ENCODE data around the gene B3GNT2. TPM values are rescaled to one million over a fixed set of nuclear protein-coding genes. Genes with fewer than 3 reads are reported as not detected.
"Not testable (repeated sequence)": the region's sequence is repeated elsewhere in the genome, so short reads cannot be mapped to it uniquely, and the experiment has no call there.

B3GNT2 gene
- total RNA-seq, 1 donor from 2014 or later = 14.9 TPM

DNA sequence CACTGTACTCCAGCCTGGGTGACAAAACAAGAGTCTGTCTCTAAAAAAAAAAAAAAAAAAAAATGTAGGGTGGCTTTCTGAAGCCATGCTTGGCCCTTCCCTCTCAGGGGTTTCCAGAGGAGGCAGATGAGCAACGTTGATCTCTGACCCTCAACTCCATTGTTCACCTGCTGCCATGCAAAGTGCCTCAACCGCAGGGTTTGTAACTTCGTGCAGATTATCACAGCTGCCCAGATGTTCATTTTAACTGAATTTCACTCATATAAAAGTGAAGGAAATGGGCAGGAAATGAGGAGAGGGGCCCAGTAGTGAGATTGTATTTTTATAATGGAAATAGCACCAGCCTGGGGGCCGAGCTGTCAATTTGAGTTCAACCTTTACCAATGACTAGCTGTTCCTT lies 14.9 kb upstream of the B3GNT2 start:
- intact Hi-C loops (cut with DNase I) = no loop called here
- no peak for ATAC-seq
- DNase-seq (ENCODE audit: missing footprints) = no peak

DNA sequence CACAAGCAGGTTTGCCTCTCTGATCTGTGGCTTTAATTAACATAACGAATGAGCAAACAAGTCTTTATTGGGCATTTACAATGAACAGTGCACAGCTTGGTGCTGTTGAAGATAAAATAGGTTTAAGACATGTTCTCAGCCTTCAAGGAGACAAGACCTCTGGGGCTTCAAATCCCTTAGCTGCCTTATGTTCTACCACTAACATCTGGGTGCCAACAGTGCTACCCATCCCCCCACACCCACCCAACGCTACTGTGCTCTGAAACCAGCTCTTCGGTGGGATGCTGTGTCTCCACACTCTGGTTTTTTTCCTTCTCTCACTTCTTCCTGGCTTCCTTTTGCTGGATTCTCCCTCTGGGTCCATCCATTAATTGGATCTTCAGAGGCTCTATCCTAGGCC lies 14.1 kb upstream of the B3GNT2 start:
- DNase-seq (ENCODE audit: missing footprints) (no peak), ATAC-seq (no peak)
- intact Hi-C loops (cut with DNase I) = no loop called here

DNA sequence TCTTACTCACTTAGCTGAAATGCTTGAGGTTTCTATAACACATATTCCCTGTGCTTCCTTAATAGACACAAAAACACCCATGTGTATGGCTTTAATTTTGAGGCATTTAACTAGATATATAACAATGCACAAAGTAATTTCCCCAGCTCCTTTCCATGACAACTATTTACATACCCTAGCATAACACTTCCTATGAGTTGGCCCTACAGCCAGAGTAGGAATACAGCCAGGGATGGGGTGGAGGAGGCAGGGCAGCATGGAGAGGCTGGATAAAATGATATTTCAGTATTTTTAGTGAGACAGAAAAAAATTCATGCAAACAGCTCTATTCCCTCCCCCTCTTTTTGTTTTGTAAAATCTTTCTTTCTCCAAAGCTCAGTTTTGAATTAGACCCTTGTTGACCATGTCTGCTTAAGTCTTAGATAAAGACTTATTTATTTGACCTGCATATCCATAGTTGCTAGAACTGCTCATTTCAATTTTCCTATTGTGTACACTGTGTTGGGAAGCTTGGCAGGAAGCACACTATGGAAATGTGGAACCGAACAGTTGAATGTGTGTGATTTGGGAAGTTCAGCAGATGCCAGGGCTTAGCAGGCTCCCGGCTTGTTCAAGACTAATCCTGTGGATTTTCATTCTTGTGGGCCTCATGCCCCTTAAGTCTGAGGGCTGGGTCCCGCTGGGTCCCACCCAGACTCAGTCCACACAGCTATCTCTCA lies 11.2 kb upstream of the B3GNT2 start:
- no peak for ATAC-seq

DNA sequence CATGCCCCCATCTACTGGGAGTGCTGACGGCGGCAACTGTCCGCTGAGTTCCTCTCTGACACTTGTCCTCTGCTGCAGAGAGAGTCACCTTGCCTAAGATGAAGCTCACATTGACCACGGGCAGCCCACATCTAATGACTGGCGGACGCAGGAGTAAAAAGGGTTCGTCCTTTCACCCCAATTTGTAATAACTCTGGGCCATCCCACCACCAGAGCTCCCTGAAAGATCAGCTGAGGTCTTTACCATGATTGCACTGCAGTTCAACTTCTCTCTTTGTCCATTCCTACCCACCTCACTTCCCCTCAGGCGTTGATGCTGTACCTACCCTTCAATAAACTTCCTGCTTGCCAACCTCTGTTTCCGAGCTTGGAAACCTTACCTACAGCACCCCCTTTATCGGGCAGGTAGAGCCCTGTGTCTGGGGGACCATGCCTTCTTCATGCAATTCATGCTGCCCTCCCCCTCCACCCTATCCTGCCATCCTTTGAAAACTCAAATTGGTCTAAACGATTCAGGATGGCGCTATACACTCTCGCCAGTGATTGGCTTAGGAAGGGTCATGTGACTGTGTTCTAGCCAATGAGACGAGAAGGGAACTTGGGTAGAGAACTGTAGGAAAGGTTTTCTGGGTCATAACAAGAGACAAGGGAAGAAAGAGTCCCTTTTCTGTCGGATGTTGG lies 10.3 kb upstream of the B3GNT2 start:
- DNase-seq (ENCODE audit: missing footprints) (no peak), ATAC-seq (no peak)
- intact Hi-C loops (cut with DNase I) = loop anchor here (5.0 kb wide), 1 partner anchor 33 kb away; no protein-coding TSS in a partner anchor

More for the DNA sequence above, 11.2 kb upstream of the B3GNT2 start:
- DNase-seq (ENCODE audit: missing footprints) = no peak
- intact Hi-C loops (cut with DNase I) = loop anchor here (5.0 kb wide), 1 partner anchor 32 kb away; no protein-coding TSS in a partner anchor

DNA sequence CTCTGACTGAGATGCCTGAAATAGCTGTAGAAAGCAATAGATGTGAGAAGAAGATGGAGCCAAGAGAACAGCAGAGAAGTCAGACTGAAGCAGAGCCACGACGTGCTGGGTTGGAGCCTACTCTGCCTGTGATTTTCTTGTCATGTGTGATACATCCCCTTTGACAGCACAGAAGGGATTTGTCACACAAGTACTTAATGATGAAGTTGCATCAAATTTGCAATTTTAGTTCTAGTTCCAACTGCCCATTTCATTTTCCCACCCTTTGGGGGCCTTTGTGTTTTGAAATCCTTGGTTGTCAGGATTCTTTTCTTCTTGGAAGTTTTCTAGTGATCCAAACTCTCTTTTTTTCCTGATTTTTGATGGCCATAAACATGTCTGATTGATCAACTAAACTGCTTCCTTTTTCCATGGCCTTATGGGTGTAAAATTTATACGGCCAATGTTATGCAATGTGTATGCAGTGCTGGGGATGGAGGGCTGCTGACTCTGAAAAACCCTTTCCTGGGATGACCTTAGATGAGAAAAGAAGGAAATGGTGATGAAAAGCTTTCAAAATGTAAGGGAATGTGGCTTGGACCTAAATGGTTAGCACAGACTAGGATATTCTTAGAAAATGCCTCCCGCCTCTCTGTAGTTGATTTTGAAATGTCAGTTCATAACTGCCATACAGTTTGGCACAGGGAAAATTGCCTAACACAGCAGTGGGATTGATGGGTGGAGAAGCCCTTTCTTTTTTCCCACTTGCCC lies 9.6 kb upstream of the B3GNT2 start:
- intact Hi-C loops (cut with DNase I) = loop anchor here (5.0 kb wide), 1 partner anchor 34 kb away; no protein-coding TSS in a partner anchor

DNA sequence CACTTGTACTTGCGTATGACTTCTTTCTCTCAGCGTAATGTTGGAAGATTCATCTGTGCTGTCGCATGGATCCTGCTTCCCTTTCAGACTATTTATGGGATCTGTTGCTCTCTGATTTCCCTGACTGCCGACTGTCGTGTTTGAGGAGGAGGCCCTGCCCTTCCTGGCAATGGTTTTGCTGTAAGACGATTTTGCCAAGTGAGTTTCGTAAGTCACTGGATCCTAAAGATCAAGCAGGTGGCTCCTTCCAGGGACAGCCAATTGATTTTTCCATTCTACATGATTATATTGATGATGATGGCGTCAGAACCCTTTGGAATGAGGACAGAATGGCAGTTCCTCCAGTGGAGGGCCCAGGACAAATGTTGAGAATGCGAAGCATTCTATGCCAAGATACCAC lies 8.7 kb upstream of the B3GNT2 start:
- DNase-seq (ENCODE audit: missing footprints) (no peak), ATAC-seq (no peak)
- intact Hi-C loops (cut with DNase I) = loop anchor here (5.0 kb wide), 1 partner anchor 35 kb away; no protein-coding TSS in a partner anchor

More for the DNA sequence above, 9.6 kb upstream of the B3GNT2 start:
- ATAC-seq (peak; percentile 40), DNase-seq (ENCODE audit: missing footprints) (no peak)

DNA sequence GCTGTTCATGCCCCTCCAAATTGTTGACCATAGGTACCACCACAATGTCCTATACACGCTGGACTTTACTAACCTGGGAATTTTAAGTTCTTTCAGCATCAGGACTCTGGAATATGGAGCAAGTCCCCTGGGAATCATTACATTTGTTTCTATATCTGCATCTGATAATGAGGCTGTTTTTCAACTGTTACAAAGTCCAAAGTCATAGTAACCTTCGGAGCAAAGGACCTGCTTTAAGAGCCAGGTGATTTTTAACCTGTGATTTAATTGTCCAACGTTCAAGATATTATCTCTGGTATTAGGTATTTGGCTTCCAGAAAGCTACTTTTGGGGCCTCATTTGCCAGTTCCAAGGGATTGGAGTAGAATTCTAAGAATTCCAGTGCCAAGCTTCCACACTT lies 7.5 kb upstream of the B3GNT2 start:
- no peak for ATAC-seq
- intact Hi-C loops (cut with DNase I) = loop anchor here (5.0 kb wide), 1 partner anchor 36 kb away; no protein-coding TSS in a partner anchor

DNA sequence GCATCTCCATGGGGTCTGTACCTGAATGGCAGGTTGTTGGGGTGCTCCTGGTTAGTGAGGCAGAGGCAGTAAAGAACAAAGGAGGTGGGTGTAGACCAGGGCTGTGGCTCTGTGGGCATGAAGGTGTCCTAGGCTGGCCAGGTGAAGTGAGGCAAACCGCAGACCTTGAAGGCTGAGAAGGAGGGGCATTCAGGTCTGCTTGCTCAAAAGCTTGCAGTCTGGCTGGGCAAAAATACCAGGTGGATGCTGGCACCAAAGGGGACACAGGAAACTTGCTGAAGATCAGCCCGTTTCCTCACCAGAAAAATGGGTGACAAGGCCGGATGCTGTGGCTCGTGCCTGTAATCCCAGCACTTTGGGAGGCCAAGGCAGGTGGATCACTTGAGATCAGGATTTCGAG lies 6.7 kb upstream of the B3GNT2 start:
- DNase-seq (ENCODE audit: missing footprints) = no peak
- no peak for ATAC-seq
- intact Hi-C loops (cut with DNase I) = loop anchor here (5.0 kb wide), 1 partner anchor 37 kb away; no protein-coding TSS in a partner anchor

More for the DNA sequence above, 7.5 kb upstream of the B3GNT2 start:
- no peak for DNase-seq (ENCODE audit: missing footprints)

DNA sequence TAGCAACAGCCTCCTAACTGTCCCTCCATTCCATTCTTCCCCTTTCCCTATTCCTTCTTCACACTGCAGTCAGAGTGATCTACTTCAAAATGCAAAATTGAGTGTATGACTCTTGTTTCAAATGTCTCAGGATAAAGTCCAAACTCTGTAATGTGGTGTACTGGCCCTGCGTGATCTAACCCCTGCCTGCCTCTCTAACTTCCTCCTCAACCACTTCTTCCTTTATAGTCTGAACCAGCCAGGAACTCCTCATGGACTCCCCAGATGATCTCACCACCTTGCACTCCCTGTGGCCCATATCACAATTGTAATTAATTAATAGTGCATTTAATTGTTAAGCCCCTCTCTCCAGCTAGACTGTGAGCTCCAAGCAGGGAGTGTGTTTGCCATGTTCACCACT lies 3.1 kb upstream of the B3GNT2 start:
- DNase-seq (ENCODE audit: missing footprints) (no peak), ATAC-seq (no peak)
- intact Hi-C loops (cut with DNase I) = no loop called here

DNA sequence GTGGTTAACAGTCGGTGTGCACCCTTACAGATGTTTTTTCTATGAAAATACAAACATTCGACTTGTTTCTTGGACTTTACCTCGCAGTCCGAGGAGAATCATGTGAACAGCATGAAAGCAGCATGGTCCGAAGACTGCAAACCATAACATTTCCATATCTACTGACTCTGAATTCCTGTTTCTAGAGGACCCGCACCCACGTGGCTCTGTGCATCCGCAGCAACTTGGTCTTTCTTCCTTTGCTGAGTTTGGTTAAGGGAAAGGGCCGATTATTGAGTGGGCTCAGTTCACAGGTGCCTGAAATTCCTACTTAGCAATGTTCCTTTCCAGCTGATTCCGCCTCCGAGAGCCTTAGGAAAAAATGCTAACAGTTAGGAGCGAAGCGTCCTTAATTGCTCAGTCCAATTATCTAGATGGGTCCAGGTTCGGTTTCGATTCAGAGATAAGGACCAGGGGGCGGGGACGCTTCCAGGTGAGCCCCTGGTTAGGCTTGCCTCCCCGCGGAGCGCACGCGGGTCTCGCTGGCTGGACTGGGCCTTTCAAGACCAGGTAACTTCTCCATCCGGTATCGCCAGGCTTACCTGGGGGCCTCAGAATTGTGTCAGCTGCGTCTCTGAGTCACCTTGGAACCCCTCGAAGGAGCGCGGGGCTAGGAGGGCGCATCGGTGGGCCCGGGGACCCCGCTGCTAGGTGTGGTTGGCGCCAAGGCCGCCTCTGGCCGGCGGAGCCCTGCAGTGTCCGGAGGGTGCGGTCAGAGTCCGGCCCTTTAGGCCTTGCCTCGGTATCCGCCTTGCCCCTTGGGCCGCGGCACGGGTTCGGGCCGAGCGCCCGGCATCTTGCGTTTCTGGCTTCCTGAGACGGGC lies 1.1 kb upstream of the B3GNT2 start:
- intact Hi-C loops (cut with DNase I) = loop anchor here (5.0 kb wide), 4 partner anchors 148 to 277 kb away; no protein-coding TSS in a partner anchor
- peak; percentile 24 for ATAC-seq
- no peak for DNase-seq (ENCODE audit: missing footprints)

DNA sequence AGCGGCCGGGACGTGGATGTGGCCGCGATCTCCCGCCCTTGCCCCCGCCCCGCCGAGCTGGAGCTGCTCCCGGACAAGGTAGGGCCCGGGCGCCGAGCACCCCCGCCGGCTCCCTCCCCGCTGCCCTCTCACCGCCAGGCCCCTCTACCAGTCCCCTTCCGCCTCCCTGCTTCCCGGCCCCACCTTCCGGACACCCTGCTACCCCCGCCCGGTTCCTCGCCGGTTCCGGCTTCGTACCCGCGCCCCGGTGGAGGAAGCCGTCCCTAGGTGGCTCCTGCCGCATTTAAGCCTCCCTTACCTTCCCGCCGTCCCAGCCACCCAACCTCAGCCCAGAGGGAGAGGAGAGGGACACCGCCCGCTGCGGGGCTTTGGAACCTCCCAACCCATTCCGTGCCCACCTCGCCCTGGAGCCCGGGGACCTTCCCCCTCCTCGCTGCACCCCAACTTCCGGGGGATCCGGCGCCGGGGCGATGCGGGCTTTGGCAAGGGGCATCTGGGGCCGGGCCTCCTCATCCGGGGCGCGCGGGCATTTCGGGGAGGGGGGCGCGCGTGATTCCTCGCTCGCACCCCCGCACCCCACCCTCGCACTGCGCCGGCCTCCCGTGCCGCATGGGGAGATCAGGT lies 475 bp downstream of the B3GNT2 start:
- intact Hi-C loops (cut with DNase I) = loop anchor here (2.0 to 5.0 kb wide), 5 partner anchors 96 to 279 kb away; no protein-coding TSS in a partner anchor
- peak; percentile 56 for ATAC-seq
- DNase-seq (ENCODE audit: missing footprints) = peak; percentile 83

DNA sequence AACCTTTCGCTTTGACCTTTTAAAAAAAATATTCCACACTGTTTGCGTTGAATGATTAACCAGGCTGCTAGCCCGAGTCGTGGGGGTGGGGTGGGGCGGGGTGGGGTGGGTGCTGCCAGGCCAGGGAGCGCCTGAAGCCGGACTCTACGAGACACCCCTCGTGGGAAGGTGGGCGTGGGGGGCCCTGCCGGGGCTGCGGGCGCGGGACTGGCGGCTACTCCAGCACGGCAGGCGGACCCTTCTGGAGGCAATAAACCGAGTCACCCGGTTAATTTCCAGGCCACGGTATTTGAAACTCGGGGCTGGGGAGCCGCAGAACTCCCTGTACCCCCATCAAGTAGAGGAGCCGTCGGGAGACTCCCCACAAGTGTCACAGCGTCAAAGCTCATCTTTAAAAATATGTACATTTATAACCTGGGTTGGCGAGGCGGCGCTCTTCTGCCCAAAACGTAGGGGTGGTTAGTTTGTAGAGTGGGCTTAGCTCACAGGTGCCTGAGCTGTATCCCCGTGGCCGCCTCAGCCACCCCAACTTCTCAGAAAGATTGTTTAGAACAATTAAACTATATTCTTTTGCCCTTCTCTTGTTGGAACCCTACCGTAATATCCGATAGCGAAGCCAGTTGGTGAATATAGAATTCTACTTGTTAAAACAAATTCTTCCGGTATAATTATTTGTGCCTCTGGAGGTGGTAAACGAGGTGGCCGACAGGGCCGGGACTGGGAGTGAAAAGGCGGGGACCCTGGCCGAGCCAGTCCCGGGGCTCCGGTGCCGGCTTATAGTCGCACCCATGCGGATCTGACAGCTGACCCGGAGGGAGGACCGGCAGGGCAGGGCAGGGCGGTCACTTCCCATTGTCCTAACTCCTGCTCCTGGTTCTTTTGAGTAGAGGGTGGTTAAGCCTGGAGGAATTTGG lies 1.4 kb downstream of the B3GNT2 start:
- intact Hi-C loops (cut with DNase I) = loop anchor here (2.0 to 5.0 kb wide), 5 partner anchors 96 to 280 kb away; no protein-coding TSS in a partner anchor
- DNase-seq (ENCODE audit: missing footprints) (peak; percentile 79), ATAC-seq (peak; percentile 40)

DNA sequence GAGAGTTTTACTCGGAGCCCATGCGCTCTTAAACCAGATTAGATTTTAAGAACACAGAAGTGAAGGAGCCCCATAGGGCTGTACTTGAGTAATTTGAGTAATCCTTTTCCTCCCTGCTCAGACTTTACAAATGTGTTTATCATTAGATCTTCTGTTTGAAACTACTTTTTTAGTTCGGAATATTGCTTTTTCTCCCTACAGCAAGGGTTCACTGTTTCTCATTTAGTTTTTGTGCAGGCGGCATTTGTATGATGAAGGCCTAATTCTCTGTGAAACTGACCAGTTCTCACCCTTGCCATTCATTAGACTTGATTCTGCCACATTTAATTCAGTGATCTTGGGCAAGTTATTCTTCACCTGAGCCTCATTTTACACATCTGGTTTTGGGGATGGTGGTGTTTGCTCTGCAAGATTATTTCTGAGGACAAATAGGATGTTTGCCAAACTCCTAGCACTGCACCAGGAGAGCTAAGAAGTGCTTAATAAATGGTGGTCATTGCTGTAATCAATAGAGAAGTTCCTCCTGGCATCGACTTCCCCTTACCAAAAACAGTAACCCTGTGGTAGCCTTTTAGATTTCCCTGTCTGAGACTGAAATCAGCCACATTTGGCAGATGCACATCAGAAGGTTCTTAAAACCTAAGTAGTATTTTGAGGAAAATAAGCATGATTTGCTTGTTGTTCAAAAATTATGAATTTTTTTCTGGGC lies 2.2 kb downstream of the B3GNT2 start:
- DNase-seq (ENCODE audit: missing footprints) (no peak), ATAC-seq (no peak)
- intact Hi-C loops (cut with DNase I) = loop anchor here (2.0 to 5.0 kb wide), 5 partner anchors 95 to 281 kb away; no protein-coding TSS in a partner anchor

DNA sequence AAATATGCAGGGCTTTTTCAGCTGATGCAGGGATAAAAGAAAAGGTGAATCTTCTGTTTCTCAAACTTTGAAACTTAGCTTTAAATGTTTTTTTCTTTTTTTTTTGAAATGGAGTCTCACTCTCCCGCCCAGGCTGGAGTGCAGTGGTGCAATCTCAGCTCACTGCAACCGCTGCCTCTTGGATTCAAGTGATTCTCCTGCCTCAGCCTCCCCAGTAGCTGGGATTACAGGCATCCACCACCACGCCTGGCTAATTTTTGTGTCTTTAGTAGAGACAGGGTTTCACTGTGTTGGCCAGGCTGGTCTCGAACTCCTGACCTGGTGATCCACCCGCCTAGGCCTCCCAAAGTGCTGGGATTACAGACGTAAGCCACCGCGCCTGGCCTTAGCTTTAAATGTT lies 2.9 kb downstream of the B3GNT2 start:
- not testable (repeated sequence) for DNase-seq (ENCODE audit: missing footprints); ATAC-seq
- intact Hi-C loops (cut with DNase I) = loop anchor here (5.0 kb wide), 4 partner anchors 143 to 282 kb away; no protein-coding TSS in a partner anchor

DNA sequence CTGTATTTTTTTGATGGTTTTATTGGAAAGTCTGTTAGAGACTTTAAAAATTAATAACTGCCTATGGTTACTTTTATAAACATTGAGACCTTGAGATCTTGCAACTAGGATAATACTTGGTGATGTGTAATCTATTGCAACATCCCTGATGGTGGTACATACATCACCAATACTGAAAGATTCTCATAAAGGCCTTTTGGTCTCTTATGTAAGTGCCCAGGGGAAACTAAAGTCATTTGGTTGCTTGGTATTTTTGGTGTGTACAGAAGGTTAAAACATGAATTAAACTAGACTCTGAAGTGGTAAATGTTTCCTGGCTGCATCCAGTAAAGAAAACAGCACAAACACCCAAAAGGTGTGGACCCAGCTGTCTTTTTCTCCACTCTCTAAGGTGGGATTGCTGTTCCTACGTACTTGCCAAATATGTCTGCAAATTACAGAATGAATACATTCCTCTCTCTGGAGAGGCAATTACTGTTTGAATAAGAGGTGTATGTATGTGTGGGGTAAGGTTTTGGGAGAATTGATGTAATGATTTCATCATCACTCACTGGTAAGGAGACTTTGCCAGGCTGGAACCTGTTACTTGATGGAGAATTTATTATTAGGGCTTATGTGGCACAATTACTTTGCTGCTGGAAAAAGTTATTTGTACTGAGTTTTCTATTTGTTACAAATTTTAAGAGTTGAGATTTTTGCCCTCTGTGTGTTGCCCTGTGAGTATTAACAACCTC lies 3.6 kb downstream of the B3GNT2 start:
- intact Hi-C loops (cut with DNase I) = loop anchor here (5.0 kb wide), 4 partner anchors 143 to 282 kb away; no protein-coding TSS in a partner anchor
- ATAC-seq (no peak), DNase-seq (ENCODE audit: missing footprints) (no peak)

All from Right ventricle myocardium inferior (tissue), 1 donor.